Prostate gland (tissue), 2 donors: ENCODE measurements around the gene ZFP42. TPM values are rescaled to one million over a fixed set of nuclear protein-coding genes. Genes with fewer than 3 reads are reported as not detected.

ENCODE experiments used
- DNase-seq: peaks from one replicate; pipeline ENCODE4 v3.0.0-alpha.2; 2019; ENCODE audit warnings: low spot score
- H3K27ac ChIP-seq, 2 donors: fragments of 200-600 bp; sonication (generic); 2 replicates each; pipeline ENCODE4 v1.5.1; 2017 to 2019
- H3K27me3 ChIP-seq: fragments of 200-600 bp; sonication (generic); replicated peaks from 2 replicates; pipeline ENCODE4 v1.5.1; 2019; ENCODE audit not compliant: insufficient read depth
- H3K36me3 ChIP-seq, 2 donors: fragments of 200-600 bp; sonication (generic); 1 replicate in 1 of 2; 2 replicates in 1 of 2; pipeline versions ENCODE4 v1.5.1 to v1.8.1; 2017 to 2019
- H3K4me1 ChIP-seq: fragments of 200-600 bp; sonication (generic); replicated peaks from 2 replicates; pipeline ENCODE4 v1.5.1; 2019
- H3K4me3 ChIP-seq, 2 donors: fragments of 200-600 bp; sonication (generic); 2 replicates each; pipeline ENCODE4 v1.5.1; 2017 to 2019
- H3K9me3 ChIP-seq: fragments of 200-600 bp; sonication (generic); 2 replicates; pipeline ENCODE4 v1.5.1; 2017
- POLR2A ChIP-seq: fragments of 450-650 bp; IDR thresholded peaks from one replicate; pipeline ENCODE4 v1.6.1; 2016; ENCODE audit warnings: antibody characterized with exemption, mild to moderate bottlenecking
- POLR2AphosphoS5 ChIP-seq: sonication (generic); formaldehyde crosslinking; IDR thresholded peaks from one replicate; pipeline ENCODE4 v1.6.1; 2017; ENCODE audit warnings: antibody characterized with exemption
- WGBS: methylation state at CpG from one replicate; pipeline ENCODE4 v1.1.5; 2018; 5-methylcytosine and 5-hydroxymethylcytosine counted together
- intact Hi-C: fragments of 100-400 bp; cut with DNase I; formaldehyde crosslinking; loops from one replicate; pipeline ENCODE4 v1.14.2; 2022
- total RNA-seq, 2 donors: library from RNA; depleted of rRNA; stranded (reverse); fragments of >200 nt; gene quantifications; one replicate each; pipeline ENCODE4 v1.1.0, GENCODE V29; 2016
- TF ChIP-seq, protein P1 (sequence below), 4 experiments: fragments of 200-600 bp in 2 of 4; fragments of 450-650 bp in 2 of 4; sonication (generic) in 2 of 4; IDR thresholded peaks; 1 replicate in 3 of 4; 2 replicates in 1 of 4; pipeline ENCODE4 v1.5.1; 2016 to 2019; ENCODE audit warnings: antibody characterized with exemption in 4 of 4, mild to moderate bottlenecking in 2 of 4, moderate library complexity in 2 of 4

ZFP42 gene
- total RNA-seq, 2 donors from 2014 or later: 0.57 TPM; not detected in 1

DNA sequence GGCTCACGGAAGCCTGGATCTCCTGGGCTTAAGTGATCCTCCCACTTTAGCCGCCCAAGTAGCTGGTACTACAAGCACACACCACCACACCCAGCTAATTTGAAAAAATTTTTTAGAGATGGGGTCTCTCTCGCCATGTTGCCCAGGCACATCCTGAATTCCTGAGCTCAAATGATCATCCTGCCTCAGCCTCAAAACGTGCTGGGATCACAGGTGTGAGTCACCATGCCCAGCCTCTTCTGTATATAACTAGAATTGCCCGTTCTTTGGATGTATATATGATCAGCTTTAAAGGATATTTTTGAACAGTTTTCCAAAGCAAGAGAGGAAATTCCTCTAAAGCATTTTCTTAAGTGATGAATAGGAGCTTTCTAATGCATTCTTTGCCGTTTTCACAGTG is 22.7 kb downstream of the ZFP42 start:
- Histone ChIP-seq H3K27ac (no peak overlapping the region), H3K4me1 (no peaks in the 10 kb centered on the region), H3K27me3 (no peaks in the 10 kb centered on the region), H3K9me3 (no peaks in the 10 kb centered on the region), H3K36me3 (no peaks in the 10 kb centered on the region), H3K4me3 (no peak overlapping the region)
- intact Hi-C loops: no loop called here
- 74% methylated on average over 6 of the region's 6 CpGs for WGBS
- DNase-seq: no peak
- no peak for TF ChIP-seq POLR2AphosphoS5
- TF ChIP-seq POLR2A: no peak
- TF ChIP-seq, protein P1, sequence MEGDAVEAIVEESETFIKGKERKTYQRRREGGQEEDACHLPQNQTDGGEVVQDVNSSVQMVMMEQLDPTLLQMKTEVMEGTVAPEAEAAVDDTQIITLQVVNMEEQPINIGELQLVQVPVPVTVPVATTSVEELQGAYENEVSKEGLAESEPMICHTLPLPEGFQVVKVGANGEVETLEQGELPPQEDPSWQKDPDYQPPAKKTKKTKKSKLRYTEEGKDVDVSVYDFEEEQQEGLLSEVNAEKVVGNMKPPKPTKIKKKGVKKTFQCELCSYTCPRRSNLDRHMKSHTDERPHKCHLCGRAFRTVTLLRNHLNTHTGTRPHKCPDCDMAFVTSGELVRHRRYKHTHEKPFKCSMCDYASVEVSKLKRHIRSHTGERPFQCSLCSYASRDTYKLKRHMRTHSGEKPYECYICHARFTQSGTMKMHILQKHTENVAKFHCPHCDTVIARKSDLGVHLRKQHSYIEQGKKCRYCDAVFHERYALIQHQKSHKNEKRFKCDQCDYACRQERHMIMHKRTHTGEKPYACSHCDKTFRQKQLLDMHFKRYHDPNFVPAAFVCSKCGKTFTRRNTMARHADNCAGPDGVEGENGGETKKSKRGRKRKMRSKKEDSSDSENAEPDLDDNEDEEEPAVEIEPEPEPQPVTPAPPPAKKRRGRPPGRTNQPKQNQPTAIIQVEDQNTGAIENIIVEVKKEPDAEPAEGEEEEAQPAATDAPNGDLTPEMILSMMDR (IDR thresholded peaks at IDR 0.05): no peak

DNA sequence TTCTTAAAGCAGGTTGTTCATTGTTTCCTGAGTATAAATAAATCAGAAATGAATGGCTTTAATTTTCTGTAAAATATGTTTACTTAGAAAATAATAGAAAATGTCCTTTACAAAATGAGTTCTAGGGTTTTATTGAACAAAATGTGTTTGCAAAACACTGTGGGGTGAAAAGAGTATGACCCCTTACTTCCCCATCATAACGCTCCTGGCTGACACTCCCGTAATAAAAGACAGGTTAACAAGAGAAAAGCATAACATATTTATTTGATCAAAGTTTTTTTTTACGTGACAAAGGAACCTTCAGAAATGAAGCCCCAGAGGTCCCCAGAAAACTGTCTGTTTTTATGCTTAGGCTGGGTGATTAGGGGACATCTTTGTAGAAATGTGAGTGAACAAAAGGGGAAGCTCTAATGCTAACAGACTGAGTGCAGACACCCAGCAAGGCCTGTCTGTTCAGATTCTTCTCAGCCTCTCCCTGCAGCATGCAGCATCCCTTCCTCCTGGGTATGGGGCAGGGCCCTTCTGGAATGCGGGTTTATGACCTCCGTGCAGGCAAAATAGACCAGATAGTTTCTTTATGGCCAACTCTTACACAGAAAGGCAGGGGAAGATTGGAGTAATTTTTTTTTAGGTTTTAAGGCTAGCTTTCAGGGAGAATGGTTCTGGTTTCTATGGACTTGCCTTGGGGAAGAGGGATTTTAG is 26.1 kb downstream of the ZFP42 start:
- Histone ChIP-seq H3K36me3 (no peaks in the 10 kb centered on the region), H3K27ac (no peak overlapping the region), H3K4me1 (no peaks in the 10 kb centered on the region), H3K9me3 (no peaks in the 10 kb centered on the region), H3K27me3 (no peaks in the 10 kb centered on the region), H3K4me3 (no peak overlapping the region)
- intact Hi-C loops: no loop called here
- no peak for DNase-seq
- no peak for TF ChIP-seq POLR2AphosphoS5
- TF ChIP-seq POLR2A: no peak
- TF ChIP-seq, protein P1 (IDR thresholded peaks at IDR 0.05): no peak
- WGBS: 24% methylated on average over 5 of the region's 5 CpGs

DNA sequence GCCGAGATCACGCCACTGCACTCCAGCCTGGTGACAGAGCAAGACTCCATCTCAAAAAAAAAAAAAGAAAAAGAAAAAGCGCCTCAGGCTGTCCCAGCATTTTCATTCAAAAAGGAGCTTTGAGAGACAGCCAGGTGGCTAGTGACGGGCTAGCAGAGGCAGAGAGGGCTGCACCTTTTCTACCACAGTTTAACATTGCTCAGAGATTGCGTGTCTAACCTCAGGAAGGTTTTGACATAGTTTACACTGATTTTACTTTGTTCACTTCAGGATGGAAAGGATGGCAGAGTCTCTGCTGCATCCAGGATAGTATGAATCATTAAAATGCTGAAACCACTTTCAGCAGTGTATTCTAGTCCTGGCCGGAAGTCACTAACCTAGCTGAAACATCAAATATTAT is 28.1 kb downstream of the ZFP42 start:
- WGBS: 87% methylated on average over 6 of the region's 6 CpGs
- intact Hi-C loops: no loop called here
- Histone ChIP-seq H3K27ac (no peak overlapping the region), H3K9me3 (no peaks in the 10 kb centered on the region), H3K27me3 (no peaks in the 10 kb centered on the region), H3K4me1 (no peaks in the 10 kb centered on the region), H3K36me3 (no peaks in the 10 kb centered on the region), H3K4me3 (no peak overlapping the region)
- TF ChIP-seq, protein P1 (IDR thresholded peaks at IDR 0.05): no peak
- no peak for TF ChIP-seq POLR2AphosphoS5
- TF ChIP-seq POLR2A: no peak
- DNase-seq: no peak

DNA sequence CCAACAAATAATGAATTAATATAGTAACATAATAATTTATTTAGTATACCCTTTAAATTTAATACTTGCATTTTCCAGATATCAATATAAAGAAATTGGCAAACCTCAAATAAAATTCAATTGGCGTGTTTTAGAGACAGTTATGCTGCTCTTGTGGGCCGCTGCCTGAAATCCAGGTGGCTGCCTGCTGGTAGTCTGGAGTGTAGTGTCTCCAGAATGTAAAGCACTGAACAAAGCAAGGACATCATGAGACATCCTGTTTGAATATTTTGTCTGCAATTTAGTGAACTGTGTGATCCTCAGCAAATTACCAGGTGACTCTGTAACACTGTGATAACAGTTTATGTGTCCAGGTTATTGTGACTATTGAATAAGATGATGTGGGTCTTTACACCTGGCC is 29.9 kb downstream of the ZFP42 start:
- WGBS: 96% methylated on average over 2 of the region's 2 CpGs
- DNase-seq: no peak
- Histone ChIP-seq H3K4me1 (no peaks in the 10 kb centered on the region), H3K36me3 (no peaks in the 10 kb centered on the region), H3K27me3 (no peaks in the 10 kb centered on the region), H3K27ac (no peak overlapping the region), H3K9me3 (no peaks in the 10 kb centered on the region), H3K4me3 (no peak overlapping the region)
- TF ChIP-seq, protein P1 (IDR thresholded peaks at IDR 0.05): no peak
- TF ChIP-seq POLR2AphosphoS5: no peak
- no peak for TF ChIP-seq POLR2A
- intact Hi-C loops: no loop called here

DNA sequence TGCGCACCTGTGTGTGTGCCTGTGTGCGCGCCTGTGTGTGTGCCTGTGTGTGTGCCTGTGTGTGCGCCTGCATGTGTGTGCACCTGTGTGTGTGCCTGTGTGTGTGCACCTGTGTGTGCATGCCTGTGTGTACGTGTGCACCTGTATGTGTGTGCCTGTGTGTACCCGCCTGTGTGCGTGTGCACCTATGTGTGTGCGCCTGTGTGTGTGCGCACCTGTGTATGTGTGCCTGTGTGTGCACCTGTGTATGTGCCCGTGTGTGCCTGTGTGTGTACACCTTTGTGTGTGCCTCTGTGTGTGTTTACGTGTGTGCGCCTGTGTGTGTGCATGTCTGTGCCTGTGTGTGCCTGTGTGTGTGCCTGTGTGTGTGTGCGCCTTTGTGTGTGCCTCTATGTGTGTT is 33.5 kb downstream of the ZFP42 start:
- intact Hi-C loops: no loop called here
- no peaks in the 10 kb centered on the region for H3K36me3 ChIP-seq
- no peaks in the 10 kb centered on the region for H3K27me3 ChIP-seq
- WGBS: 91% methylated on average over 13 of the region's 13 CpGs
- no peak for DNase-seq
- TF ChIP-seq, protein P1 (IDR thresholded peaks at IDR 0.05): no peak
- TF ChIP-seq POLR2AphosphoS5 (no peak), POLR2A (no peak)
- no peak overlapping the region for H3K27ac ChIP-seq
- no peaks in the 10 kb centered on the region for H3K9me3 ChIP-seq
- H3K4me3 ChIP-seq: no peak overlapping the region
- H3K4me1 ChIP-seq: no peaks in the 10 kb centered on the region
